Measurements from ENCODE around the gene CEP57L1.

DNA sequence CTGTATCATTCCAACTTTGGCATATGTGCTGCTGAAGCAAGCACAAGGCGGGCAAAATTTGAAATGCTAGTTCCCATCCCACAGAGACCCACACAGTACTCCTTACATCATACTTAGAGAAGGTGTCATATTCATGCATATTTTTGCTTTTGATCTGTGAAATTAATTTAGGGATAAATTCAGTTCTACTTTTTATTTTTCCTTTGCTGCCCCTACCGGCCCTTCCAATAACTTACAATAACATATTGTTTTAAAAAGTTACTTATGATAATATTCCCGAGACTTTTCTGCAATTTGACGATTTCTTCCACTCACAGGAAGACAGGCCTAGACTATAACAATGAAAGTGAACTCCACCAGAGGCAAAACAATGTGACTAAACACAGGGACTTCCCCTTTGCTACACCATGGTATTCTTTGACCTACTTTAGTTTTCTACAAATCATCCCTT, 35.7 kb upstream of the CEP57L1 start:
- TF ChIP-seq CTCF (IDR thresholded peaks at IDR 0.05) (peak in 1 of 6 experiments; percentile 19), POLR2A (IDR thresholded peaks at IDR 0.05) (no peak)

Data from Peyer's patch (tissue), 4 donors.